SW480 (cell line): Measurements from ENCODE around the gene PRKCE.

Experiments used
- DNase-seq: peaks from one replicate; pipeline ENCODE4 v3.0.0-alpha.2; 2016; ENCODE audit warnings: low spot score

PRKCE gene

GRCh38 chr2:45780541-45781463 is 129.3 kb downstream of the PRKCE start:
- no peak for DNase-seq

- DNase-seq = no peak
These were observed 130.0 kb downstream of the PRKCE start for GRCh38 chr2:45781464-45781811.

- DNase-seq = no peak
These were observed 131.0 kb downstream of the PRKCE start for GRCh38 chr2:45782436-45782835.

DNA sequence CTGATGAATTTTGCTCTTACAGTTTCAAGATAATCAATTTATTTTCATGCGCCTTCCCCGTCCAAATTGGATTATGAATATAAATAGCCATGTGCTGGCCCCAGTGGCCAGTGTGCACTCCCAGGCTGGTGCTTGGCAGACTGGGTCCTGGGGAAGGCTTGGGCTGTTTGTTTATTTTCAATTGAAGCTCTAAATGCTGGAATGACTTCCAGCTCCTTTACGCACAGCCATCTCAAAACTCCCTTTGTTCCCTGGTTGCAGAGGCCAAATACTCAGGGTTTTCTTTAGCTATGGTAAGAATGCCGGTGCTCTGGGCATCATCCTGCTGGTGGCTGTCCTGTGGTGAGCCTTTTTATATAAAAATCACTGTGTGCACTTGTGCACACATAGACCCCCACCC is 131.5 kb downstream of the PRKCE start:
- DNase-seq = no peak

GRCh38 chr2:45786030-45786835 is 134.8 kb downstream of the PRKCE start:
- no peak for DNase-seq

DNA sequence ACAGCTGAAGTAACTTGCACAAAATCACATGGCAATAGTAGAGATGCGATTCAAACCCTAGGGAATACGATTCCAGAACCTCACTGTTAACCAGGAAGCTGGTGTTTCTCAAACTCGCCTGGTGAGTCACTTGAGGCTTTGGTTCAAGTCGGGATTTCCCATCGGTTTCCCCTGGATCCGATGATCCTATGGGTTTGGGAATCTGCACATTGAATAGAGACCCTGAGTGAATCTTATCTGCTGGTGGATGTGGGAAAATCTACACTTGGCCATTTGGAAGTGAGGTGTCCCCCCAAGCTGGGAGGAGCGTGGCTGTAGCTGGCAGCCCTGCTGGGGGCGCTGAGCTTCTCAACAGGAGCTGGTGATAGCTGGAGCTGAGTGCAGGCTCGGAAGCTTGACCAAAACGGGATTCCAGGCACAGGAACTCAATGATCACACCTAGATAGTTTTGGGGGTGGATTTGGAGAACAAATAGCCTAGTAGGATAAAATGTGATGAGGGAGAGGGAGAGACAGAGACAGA is 135.4 kb downstream of the PRKCE start:
- DNase-seq = no peak

GRCh38 chr2:45788401-45788800 is 136.9 kb downstream of the PRKCE start:
- DNase-seq = no peak

- no peak for DNase-seq
These were observed 137.8 kb downstream of the PRKCE start for GRCh38 chr2:45789317-45789716.

DNA sequence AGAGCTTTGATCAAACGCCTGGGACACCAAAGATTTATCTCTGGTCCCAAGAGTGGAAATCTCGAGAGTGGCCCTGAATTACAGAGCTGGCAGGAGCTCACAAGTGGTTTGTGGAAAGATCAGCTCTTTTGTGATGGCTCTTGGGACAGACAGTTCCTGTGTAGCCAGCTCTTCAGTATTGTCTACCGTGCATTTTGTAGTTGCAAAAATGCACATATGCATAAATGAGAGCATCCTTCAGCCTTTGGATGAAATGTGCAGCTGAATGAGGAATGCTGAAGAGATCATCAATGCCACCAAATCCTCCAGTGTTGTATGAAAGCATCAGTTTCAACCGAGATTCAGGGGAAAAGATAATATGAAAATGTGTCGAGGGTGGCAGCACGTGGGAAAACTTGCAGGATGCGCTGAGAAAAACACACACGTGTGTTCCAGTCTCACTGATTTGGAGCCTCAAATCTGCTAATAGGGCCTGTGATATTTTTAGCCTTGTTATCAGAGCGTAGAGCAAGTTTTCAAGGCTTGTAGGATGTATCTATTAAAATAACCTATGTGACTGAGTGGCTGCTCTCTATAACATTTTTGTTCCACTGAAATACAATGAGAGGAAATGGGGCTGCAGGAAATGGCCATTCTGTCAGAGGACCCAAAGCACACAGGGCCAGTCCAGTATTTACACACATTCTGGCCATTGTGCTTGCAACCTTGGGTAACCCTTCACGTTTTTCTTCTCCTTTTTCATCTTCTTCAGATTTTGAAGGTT is 138.7 kb downstream of the PRKCE start:
- no peak for DNase-seq

DNA sequence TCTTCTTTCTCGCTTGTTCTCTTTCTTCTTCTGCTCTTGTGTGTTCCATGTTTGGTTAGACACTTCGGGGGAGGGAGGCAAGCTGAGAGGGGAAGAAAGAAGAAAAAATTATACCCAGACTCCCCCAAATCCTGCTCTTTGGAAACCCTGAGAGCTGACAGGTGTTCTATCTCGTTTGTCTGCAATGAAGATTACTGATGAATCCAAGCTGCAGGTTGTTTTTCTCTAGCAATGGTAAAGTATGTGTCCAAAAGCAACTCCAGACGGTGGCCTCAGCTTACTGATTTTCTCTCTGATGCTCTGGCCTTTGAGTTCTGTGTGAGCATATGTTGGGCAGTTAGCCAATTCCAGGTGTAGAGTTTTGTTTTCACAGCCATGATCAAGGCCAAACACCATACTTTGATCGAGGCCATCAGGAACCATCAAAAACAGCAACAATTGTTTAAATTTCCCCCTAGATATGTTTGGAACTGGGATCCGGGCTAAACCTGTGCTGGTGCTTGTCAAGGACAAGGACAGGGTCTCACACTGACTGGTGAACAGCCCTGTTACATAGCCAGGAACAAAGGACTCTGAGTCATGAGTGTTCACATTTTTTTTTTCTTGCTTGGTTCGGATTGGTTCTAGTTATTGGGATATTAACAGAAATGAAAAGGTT is 142.0 kb downstream of the PRKCE start:
- no peak for DNase-seq

GRCh38 chr2:45794134-45794617 is 142.7 kb downstream of the PRKCE start:
- no peak for DNase-seq

GRCh38 chr2:45796500-45796899 is 145.0 kb downstream of the PRKCE start:
- no peak for DNase-seq

GRCh38 chr2:45797451-45798230 is 146.2 kb downstream of the PRKCE start:
- DNase-seq = no peak

- DNase-seq = no peak
These were observed 148.4 kb downstream of the PRKCE start for GRCh38 chr2:45799679-45800381.

GRCh38 chr2:45802499-45803138 is 151.1 kb downstream of the PRKCE start:
- DNase-seq = no peak

- DNase-seq = no peak
These were observed 153.7 kb downstream of the PRKCE start for GRCh38 chr2:45804987-45805755.

DNA sequence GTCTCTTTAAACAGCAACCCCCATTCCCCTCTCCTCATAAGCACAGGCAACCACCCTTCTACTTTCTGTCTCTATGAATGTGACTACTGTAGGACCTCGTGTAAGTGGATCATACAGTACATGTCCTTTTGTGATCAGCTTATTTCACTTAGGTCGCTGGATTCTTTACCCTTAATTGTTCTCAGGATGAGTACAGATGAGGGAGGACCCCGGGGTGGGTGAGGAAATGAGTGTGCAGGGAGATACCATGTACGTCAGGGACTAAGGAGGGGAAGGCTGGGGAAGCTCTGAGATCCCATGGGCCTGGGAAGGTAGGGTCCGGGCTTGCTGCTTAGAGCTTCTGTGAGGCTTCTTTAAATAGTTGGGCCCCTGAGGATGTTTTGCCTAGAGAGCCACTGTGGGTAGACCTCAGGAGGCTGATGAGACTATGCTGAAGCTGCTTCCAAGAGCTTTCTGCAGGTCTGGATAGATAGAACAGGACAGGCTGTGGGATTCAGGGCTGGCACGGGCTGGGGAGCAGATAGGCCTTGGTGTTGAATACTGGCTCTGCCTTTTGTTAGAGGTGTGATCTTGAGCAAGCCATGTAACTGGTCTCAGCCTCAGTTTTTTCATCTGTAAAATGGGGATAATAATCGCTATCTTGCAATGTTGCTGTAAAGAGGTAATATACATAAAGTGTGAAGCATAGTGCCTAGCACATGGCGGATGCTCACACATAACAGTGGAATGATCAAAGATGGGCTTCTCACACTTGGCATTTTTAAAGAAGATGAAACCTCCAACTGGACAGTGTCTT is 155.3 kb downstream of the PRKCE start:
- DNase-seq = no peak

- no peak for DNase-seq
These were observed 156.9 kb downstream of the PRKCE start for GRCh38 chr2:45808294-45808800.
